Measurements from ENCODE around the gene DHRS7B.
"Not testable (repeated sequence)": the region's sequence is repeated elsewhere in the genome, so short reads cannot be mapped to it uniquely, and the experiment has no call there.

DHRS7B gene

GRCh38 chr17:21227277-21227676, 100.5 kb downstream of the DHRS7B start:
- not testable (repeated sequence) for H3K4me2 ChIP-seq (ENCODE audit: low read length); H4K12ac ChIP-seq (ENCODE audit: low read depth, low read length); H3K79me1 ChIP-seq (ENCODE audit: low read length); DNase-seq; H3K36me3 ChIP-seq (ENCODE audit: control insufficient read depth in 1 of 2, insufficient read depth in 2 of 2, low read length in 2 of 2); H2BK120ac ChIP-seq (ENCODE audit: insufficient read depth, low read length, poor library complexity); H3K14ac ChIP-seq (ENCODE audit: low read length); H3K79me2 ChIP-seq (ENCODE audit: control insufficient read depth, insufficient read depth, low read length, poor library complexity); H3K4ac ChIP-seq (ENCODE audit: low read depth, low read length); H4K91ac ChIP-seq (ENCODE audit: low read depth, low read length); H3K27ac ChIP-seq (ENCODE audit: low read depth, low read length); H3K9ac ChIP-seq (ENCODE audit: low read length); H2BK12ac ChIP-seq (ENCODE audit: low read length); H3K23ac ChIP-seq (ENCODE audit: low read length); H3K9me3 ChIP-seq (ENCODE audit: insufficient read depth, low read depth, low read length); H2AFZ ChIP-seq (ENCODE audit: insufficient read depth, low read length, poor library complexity); H2AK5ac ChIP-seq (ENCODE audit: low read length); H3K27me3 ChIP-seq (ENCODE audit: insufficient read depth, low read length); H2BK5ac ChIP-seq (ENCODE audit: low read depth, low read length, poor library complexity); H3K18ac ChIP-seq (ENCODE audit: low read length); H4K8ac ChIP-seq (ENCODE audit: low read depth, low read length); H3K4me3 ChIP-seq (ENCODE audit: low read depth, low read length)
- H3K4me1 ChIP-seq (ENCODE audit: control insufficient read depth in 1 of 2, insufficient read depth in 2 of 2, low read length in 2 of 2), result peaks cover 8 to 12% of the 10 kb centered on the region in 2 experiments
- WGBS (ENCODE audit: extremely low coverage, insufficient coverage, insufficient read length), result no CpG with 5 or more reads among the region's 11 CpGs

GRCh38 chr17:21228111-21228510, 101.3 kb downstream of the DHRS7B start:
- WGBS (ENCODE audit: extremely low coverage, insufficient coverage, insufficient read length), result no CpG with 5 or more reads among the region's 4 CpGs
- Histone ChIP-seq H3K27me3 (ENCODE audit: insufficient read depth, low read length) (no peaks in the 10 kb centered on the region), H3K23ac (ENCODE audit: low read length) (no peak overlapping the region), H3K4me2 (ENCODE audit: low read length) (no peak overlapping the region), H3K79me2 (ENCODE audit: control insufficient read depth, insufficient read depth, low read length, poor library complexity) (no peaks in the 10 kb centered on the region), H3K79me1 (ENCODE audit: low read length) (peaks cover 5% of the 10 kb centered on the region), H2BK12ac (ENCODE audit: low read length) (no peak overlapping the region), H2AFZ (ENCODE audit: insufficient read depth, low read length, poor library complexity) (no peak overlapping the region), H3K4me1 (ENCODE audit: control insufficient read depth in 1 of 2, insufficient read depth in 2 of 2, low read length in 2 of 2) (peaks cover 8 to 12% of the 10 kb centered on the region in 2 experiments), H3K27ac (ENCODE audit: low read depth, low read length) (no peak overlapping the region), H3K18ac (ENCODE audit: low read length) (no peak overlapping the region), H3K14ac (ENCODE audit: low read length) (no peak overlapping the region), H4K91ac (ENCODE audit: low read depth, low read length) (no peak overlapping the region), H3K9ac (ENCODE audit: low read length) (no peak overlapping the region), H3K4ac (ENCODE audit: low read depth, low read length) (no peak overlapping the region), H4K12ac (ENCODE audit: low read depth, low read length) (no peak overlapping the region), H3K36me3 (ENCODE audit: control insufficient read depth in 1 of 2, insufficient read depth in 2 of 2, low read length in 2 of 2) (no peaks in the 10 kb centered on the region), H4K8ac (ENCODE audit: low read depth, low read length) (no peak overlapping the region), H2BK5ac (ENCODE audit: low read depth, low read length, poor library complexity) (no peak overlapping the region), H2BK120ac (ENCODE audit: insufficient read depth, low read length, poor library complexity) (no peak overlapping the region), H3K9me3 (ENCODE audit: insufficient read depth, low read depth, low read length) (peaks cover 3% of the 10 kb centered on the region), H3K4me3 (ENCODE audit: low read depth, low read length) (peak overlapping the region; percentile 8), H2AK5ac (ENCODE audit: low read length) (no peak overlapping the region)
- peak; percentile 82 for DNase-seq

- Histone ChIP-seq H3K14ac (ENCODE audit: low read length) (no peak overlapping the region), H3K4me2 (ENCODE audit: low read length) (no peak overlapping the region), H2AFZ (ENCODE audit: insufficient read depth, low read length, poor library complexity) (no peak overlapping the region), H4K91ac (ENCODE audit: low read depth, low read length) (no peak overlapping the region), H3K18ac (ENCODE audit: low read length) (no peak overlapping the region), H3K23ac (ENCODE audit: low read length) (no peak overlapping the region), H4K8ac (ENCODE audit: low read depth, low read length) (no peak overlapping the region), H3K4me1 (ENCODE audit: control insufficient read depth in 1 of 2, insufficient read depth in 2 of 2, low read length in 2 of 2) (peaks cover 8% of the 10 kb centered on the region in 2 experiments), H3K36me3 (ENCODE audit: control insufficient read depth in 1 of 2, insufficient read depth in 2 of 2, low read length in 2 of 2) (no peaks in the 10 kb centered on the region), H3K4ac (ENCODE audit: low read depth, low read length) (no peak overlapping the region), H3K4me3 (ENCODE audit: low read depth, low read length) (no peak overlapping the region), H3K27ac (ENCODE audit: low read depth, low read length) (no peak overlapping the region), H3K9me3 (ENCODE audit: insufficient read depth, low read depth, low read length) (peaks cover 3% of the 10 kb centered on the region), H2BK120ac (ENCODE audit: insufficient read depth, low read length, poor library complexity) (no peak overlapping the region), H2AK5ac (ENCODE audit: low read length) (no peak overlapping the region), H2BK12ac (ENCODE audit: low read length) (no peak overlapping the region), H3K79me1 (ENCODE audit: low read length) (peaks cover 5% of the 10 kb centered on the region), H3K9ac (ENCODE audit: low read length) (no peak overlapping the region), H4K12ac (ENCODE audit: low read depth, low read length) (no peak overlapping the region), H3K27me3 (ENCODE audit: insufficient read depth, low read length) (no peaks in the 10 kb centered on the region), H2BK5ac (ENCODE audit: low read depth, low read length, poor library complexity) (no peak overlapping the region), H3K79me2 (ENCODE audit: control insufficient read depth, insufficient read depth, low read length, poor library complexity) (no peaks in the 10 kb centered on the region)
- no CpG with 5 or more reads among the region's 2 CpGs for WGBS (ENCODE audit: extremely low coverage, insufficient coverage, insufficient read length)
- no peak for DNase-seq
Measured at GRCh38 chr17:21228845-21229244, 102.1 kb downstream of the DHRS7B start.

GRCh38 chr17:21231533-21231932, 104.8 kb downstream of the DHRS7B start:
- H3K4me1 ChIP-seq (ENCODE audit: control insufficient read depth in 1 of 2, insufficient read depth in 2 of 2, low read length in 2 of 2), result peaks cover 8% of the 10 kb centered on the region in 2 experiments
- H4K91ac ChIP-seq (ENCODE audit: low read depth, low read length), result no peak overlapping the region
- no peak overlapping the region for H3K27ac ChIP-seq (ENCODE audit: low read depth, low read length)
- H3K27me3 ChIP-seq (ENCODE audit: insufficient read depth, low read length), result no peaks in the 10 kb centered on the region
- no peak overlapping the region for H2BK5ac ChIP-seq (ENCODE audit: low read depth, low read length, poor library complexity)
- H3K9ac ChIP-seq (ENCODE audit: low read length), result no peak overlapping the region
- no peak overlapping the region for H2AK5ac ChIP-seq (ENCODE audit: low read length)
- no peak overlapping the region for H2AFZ ChIP-seq (ENCODE audit: insufficient read depth, low read length, poor library complexity)
- H3K79me2 ChIP-seq (ENCODE audit: control insufficient read depth, insufficient read depth, low read length, poor library complexity), result no peaks in the 10 kb centered on the region
- no peak overlapping the region for H4K8ac ChIP-seq (ENCODE audit: low read depth, low read length)
- H2BK12ac ChIP-seq (ENCODE audit: low read length), result no peak overlapping the region
- H3K9me3 ChIP-seq (ENCODE audit: insufficient read depth, low read depth, low read length), result peaks cover 3% of the 10 kb centered on the region
- H3K14ac ChIP-seq (ENCODE audit: low read length), result no peak overlapping the region
- no peak overlapping the region for H3K18ac ChIP-seq (ENCODE audit: low read length)
- H3K4me3 ChIP-seq (ENCODE audit: low read depth, low read length), result no peak overlapping the region
- WGBS (ENCODE audit: extremely low coverage, insufficient coverage, insufficient read length), result no CpG with 5 or more reads among the region's 6 CpGs
- DNase-seq, result no peak
- H3K36me3 ChIP-seq (ENCODE audit: control insufficient read depth in 1 of 2, insufficient read depth in 2 of 2, low read length in 2 of 2), result no peaks in the 10 kb centered on the region
- no peak overlapping the region for H3K4ac ChIP-seq (ENCODE audit: low read depth, low read length)
- H2BK120ac ChIP-seq (ENCODE audit: insufficient read depth, low read length, poor library complexity), result no peak overlapping the region
- no peak overlapping the region for H3K4me2 ChIP-seq (ENCODE audit: low read length)
- no peak overlapping the region for H3K23ac ChIP-seq (ENCODE audit: low read length)
- no peak overlapping the region for H4K12ac ChIP-seq (ENCODE audit: low read depth, low read length)
- peaks cover 5% of the 10 kb centered on the region for H3K79me1 ChIP-seq (ENCODE audit: low read length)
